CD4-positive, alpha-beta T cell (primary cell): ENCODE measurements around the gene TBC1D16. TPM values are rescaled to one million over a fixed set of nuclear protein-coding genes. Genes with fewer than 3 reads are reported as not detected.

Experiments used
- ATAC-seq: fragments of 200-7000 bp; cut with Tn5 transposase; one replicate; pipeline ENCODE4 v1.10.0; 2022; ENCODE audit warnings: mild to moderate bottlenecking; ENCODE audit not compliant: poor library complexity
- CTCF ChIA-PET: fragments of 350-600 bp; sonication (Branson Sonifier 250); formaldehyde crosslinking; loops from one replicate; lab custom pipeline; 2021; ENCODE audit warnings: antibody characterized with exemption, inconsistent platforms; lab: Charles Lee
- POLR2A ChIA-PET: fragments of 350-600 bp; sonication (Branson Sonifier 250); formaldehyde crosslinking; loops from one replicate; lab custom pipeline; 2021; ENCODE audit warnings: antibody characterized with exemption, inconsistent platforms; lab: Charles Lee
- DNase-seq, 14 experiments: peaks; one replicate each; pipeline ENCODE4 v3.0.0-alpha.2; 2013 to 2020; ENCODE audit warnings: mixed read lengths in 2 of 14
- H3K27ac ChIP-seq, 2 donors: one replicate each; pipeline versions ENCODE4 v1.5.1 to v1.7.0; 2013; ENCODE audit warnings: low read length in 2 of 2, low read depth in 1 of 2, mild to moderate bottlenecking in 1 of 2
- H3K27me3 ChIP-seq, 2 experiments: 1 replicate in 1 of 2; 2 replicates in 1 of 2; pipeline versions ENCODE4 v1.6.1 to v1.7.0; 2013; ENCODE audit warnings: low read length in 2 of 2, control low read depth in 1 of 2, mild to moderate bottlenecking in 1 of 2, moderate library complexity in 1 of 2; ENCODE audit not compliant: insufficient read depth in 2 of 2, control insufficient read depth in 1 of 2
- H3K36me3 ChIP-seq: one replicate; pipeline ENCODE4 v1.6.1; 2013; ENCODE audit warnings: low read length, control low read depth; ENCODE audit not compliant: insufficient read depth
- H3K4me1 ChIP-seq: one replicate; pipeline ENCODE4 v1.6.1; 2013; ENCODE audit warnings: low read length, control low read depth; ENCODE audit not compliant: insufficient read depth
- H3K4me3 ChIP-seq: one replicate; pipeline ENCODE4 v1.5.1; 2013; ENCODE audit warnings: mild to moderate bottlenecking, low read length, moderate library complexity
- H3K9me3 ChIP-seq, 2 experiments: 1 replicate in 1 of 2; 2 replicates in 1 of 2; pipeline versions ENCODE4 v1.6.1 to v1.7.0; 2013; ENCODE audit warnings: low read length in 2 of 2, mild to moderate bottlenecking in 2 of 2, control low read depth in 1 of 2, moderate library complexity in 1 of 2; ENCODE audit not compliant: control insufficient read depth in 1 of 2, insufficient read depth in 1 of 2
- H3K27ac Mint-ChIP-seq: one replicate; pipeline ENCODE4 v1.8.0; 2020; ENCODE audit warnings: mixed read lengths
- H3K27me3 Mint-ChIP-seq: one replicate; pipeline ENCODE4 v1.8.0; 2021; ENCODE audit warnings: mixed read lengths
- H3K36me3 Mint-ChIP-seq: one replicate; pipeline ENCODE4 v1.8.0; 2021; ENCODE audit warnings: low read depth, mixed read lengths
- H3K4me1 Mint-ChIP-seq: one replicate; pipeline ENCODE4 v1.8.0; 2021; ENCODE audit warnings: low read depth, mixed read lengths
- H3K4me3 Mint-ChIP-seq: one replicate; pipeline ENCODE4 v1.8.0; 2020; ENCODE audit warnings: mild to moderate bottlenecking, mixed read lengths
- H3K9me3 Mint-ChIP-seq: one replicate; pipeline ENCODE4 v1.8.0; 2020; ENCODE audit warnings: mixed read lengths
- CTCF ChIP-seq: fragments of 200-600 bp; IDR thresholded peaks from one replicate; pipeline ENCODE4 v1.8.0; 2022; ENCODE audit warnings: antibody characterized with exemption, mild to moderate bottlenecking
- intact Hi-C, 2 experiments: fragments of 100-400 bp; cut with DNase I in 1 of 2; cut with micrococcal nuclease in 1 of 2; formaldehyde crosslinking; loops; one replicate each; pipeline versions ENCODE4 v1.15.1 to v1.9.0; 2023 to 2025; cut with DNase I, micrococcal nuclease
- total RNA-seq, 174 experiments: library from RNA in 2 of 174; stranded (reverse) in 2 of 174; gene quantifications; one replicate each; pipeline ENCODE4 v1.2.3 and lab custom pipeline; 2021 to 2026

TBC1D16 gene
- total RNA-seq, 2 experiments from 2014 or later: 1.9 to 2.5 TPM

GRCh38 chr17:79953335-79953734, 82.3 kb downstream of the TBC1D16 start:
- H3K27ac ChIP-seq: no peak overlapping the region
- Mint-ChIP-seq H3K36me3 (no peaks in the 10 kb centered on the region), H3K9me3 (no peaks in the 10 kb centered on the region), H3K27ac (no peak overlapping the region), H3K4me3 (no peak overlapping the region), H3K4me1 (no peaks in the 10 kb centered on the region), H3K27me3 (no peaks in the 10 kb centered on the region)
- CTCF ChIA-PET: interaction anchor here (1.0 kb wide), 1 partner anchor 109 kb away, joined by 4 read pairs; no protein-coding TSS in a partner anchor
- no peak for ATAC-seq
- TF ChIP-seq CTCF: no peak
- DNase-seq: no peak
- intact Hi-C loops: no loop called here
- H3K4me3 ChIP-seq: no peak overlapping the region
- POLR2A ChIA-PET: no interaction called here
- no peaks in the 10 kb centered on the region for H3K36me3 ChIP-seq
- no peaks in the 10 kb centered on the region for H3K9me3 ChIP-seq
- H3K4me1 ChIP-seq: no peaks in the 10 kb centered on the region
- no peaks in the 10 kb centered on the region for H3K27me3 ChIP-seq

- no peaks in the 10 kb centered on the region for H3K36me3 Mint-ChIP-seq
- DNase-seq (no peak), ATAC-seq (no peak)
- Histone ChIP-seq H3K36me3 (no peaks in the 10 kb centered on the region), H3K4me3 (no peak overlapping the region), H3K4me1 (no peaks in the 10 kb centered on the region), H3K9me3 (no peaks in the 10 kb centered on the region), H3K27me3 (no peaks in the 10 kb centered on the region), H3K27ac (no peak overlapping the region)
- no peak overlapping the region for H3K27ac Mint-ChIP-seq
- no peaks in the 10 kb centered on the region for H3K4me1 Mint-ChIP-seq
- no peak overlapping the region for H3K4me3 Mint-ChIP-seq
- intact Hi-C loops: no loop called here
- TF ChIP-seq CTCF: no peak
- CTCF ChIA-PET: no interaction called here
- H3K27me3 Mint-ChIP-seq: no peaks in the 10 kb centered on the region
- POLR2A ChIA-PET: no interaction called here
- no peaks in the 10 kb centered on the region for H3K9me3 Mint-ChIP-seq
Measured at GRCh38 chr17:79952901-79953300, 82.8 kb downstream of the TBC1D16 start.

- intact Hi-C loops: no loop called here
- Mint-ChIP-seq H3K4me1 (no peaks in the 10 kb centered on the region), H3K27me3 (no peaks in the 10 kb centered on the region), H3K27ac (no peak overlapping the region), H3K36me3 (no peaks in the 10 kb centered on the region), H3K4me3 (no peak overlapping the region), H3K9me3 (no peaks in the 10 kb centered on the region)
- no peak for TF ChIP-seq CTCF
- H3K9me3 ChIP-seq: no peaks in the 10 kb centered on the region
- no peaks in the 10 kb centered on the region for H3K36me3 ChIP-seq
- H3K4me1 ChIP-seq: no peaks in the 10 kb centered on the region
- ATAC-seq (no peak), DNase-seq (no peak)
- ChIA-PET POLR2A (no interaction called here), CTCF (no interaction called here)
- H3K4me3 ChIP-seq: no peak overlapping the region
- H3K27me3 ChIP-seq: no peaks in the 10 kb centered on the region
- H3K27ac ChIP-seq: no peak overlapping the region
Measured at GRCh38 chr17:79952265-79952877, 83.3 kb downstream of the TBC1D16 start.
